Measurements from ENCODE around the gene NTM.

DNA sequence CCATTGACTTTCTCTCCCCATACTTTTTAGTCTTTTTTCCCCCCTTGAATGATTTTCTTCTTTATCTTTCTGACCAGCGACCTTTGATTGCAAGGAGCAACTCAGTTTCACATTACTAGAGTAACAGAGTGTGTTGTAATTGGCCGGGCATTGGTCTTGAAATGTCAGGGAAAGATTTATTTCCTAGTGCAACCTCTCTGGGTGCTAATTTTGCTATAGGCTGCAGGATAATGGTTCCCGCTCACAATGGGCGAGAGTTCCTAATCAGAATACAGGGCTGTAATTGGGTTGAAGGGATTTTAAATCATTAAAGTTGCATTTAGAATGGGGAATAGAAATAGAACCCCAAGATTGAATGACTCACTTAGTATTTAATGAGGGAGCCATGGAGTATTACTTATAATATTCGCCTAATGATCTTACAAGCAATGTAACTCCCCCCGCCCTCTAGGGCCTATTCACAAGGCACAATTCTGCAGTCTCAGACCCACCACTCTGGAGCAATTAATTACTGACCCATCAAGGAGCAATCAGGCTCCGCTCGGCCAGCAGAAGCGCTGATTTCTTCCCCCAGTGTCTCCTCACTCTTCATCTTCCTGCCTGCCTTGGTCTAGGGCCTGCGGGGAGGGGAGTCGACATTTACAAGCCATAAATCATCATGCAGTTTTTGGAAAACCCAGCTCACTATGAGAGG, 725.9 kb downstream of the NTM start:
- TF ChIP-seq, protein P1, sequence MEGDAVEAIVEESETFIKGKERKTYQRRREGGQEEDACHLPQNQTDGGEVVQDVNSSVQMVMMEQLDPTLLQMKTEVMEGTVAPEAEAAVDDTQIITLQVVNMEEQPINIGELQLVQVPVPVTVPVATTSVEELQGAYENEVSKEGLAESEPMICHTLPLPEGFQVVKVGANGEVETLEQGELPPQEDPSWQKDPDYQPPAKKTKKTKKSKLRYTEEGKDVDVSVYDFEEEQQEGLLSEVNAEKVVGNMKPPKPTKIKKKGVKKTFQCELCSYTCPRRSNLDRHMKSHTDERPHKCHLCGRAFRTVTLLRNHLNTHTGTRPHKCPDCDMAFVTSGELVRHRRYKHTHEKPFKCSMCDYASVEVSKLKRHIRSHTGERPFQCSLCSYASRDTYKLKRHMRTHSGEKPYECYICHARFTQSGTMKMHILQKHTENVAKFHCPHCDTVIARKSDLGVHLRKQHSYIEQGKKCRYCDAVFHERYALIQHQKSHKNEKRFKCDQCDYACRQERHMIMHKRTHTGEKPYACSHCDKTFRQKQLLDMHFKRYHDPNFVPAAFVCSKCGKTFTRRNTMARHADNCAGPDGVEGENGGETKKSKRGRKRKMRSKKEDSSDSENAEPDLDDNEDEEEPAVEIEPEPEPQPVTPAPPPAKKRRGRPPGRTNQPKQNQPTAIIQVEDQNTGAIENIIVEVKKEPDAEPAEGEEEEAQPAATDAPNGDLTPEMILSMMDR (IDR thresholded peaks at IDR 0.05), result no peak
- no peak for TF ChIP-seq POLR2A (IDR thresholded peaks at IDR 0.05)
